Stimulated activated CD4-positive, alpha-beta T cell treated with anti-CD3 and anti-CD28 coated beads, Interleukin-12 subunit alpha, Interleukin-12 subunit beta, amount 100 ng/mL, for 4 hours (primary cell): ENCODE results near the gene FOSL1.
A peak's percentile ranks its signal among the peaks of the same experiment; 100 is the strongest.
"Not testable (repeated sequence)": the region's sequence is repeated elsewhere in the genome, so short reads cannot be mapped to it uniquely, and the experiment has no call there.

ENCODE experiments used
- DNase-seq: peaks from one replicate; pipeline ENCODE4 v3.0.0-alpha.2; 2020

The FOSL1 gene

DNA sequence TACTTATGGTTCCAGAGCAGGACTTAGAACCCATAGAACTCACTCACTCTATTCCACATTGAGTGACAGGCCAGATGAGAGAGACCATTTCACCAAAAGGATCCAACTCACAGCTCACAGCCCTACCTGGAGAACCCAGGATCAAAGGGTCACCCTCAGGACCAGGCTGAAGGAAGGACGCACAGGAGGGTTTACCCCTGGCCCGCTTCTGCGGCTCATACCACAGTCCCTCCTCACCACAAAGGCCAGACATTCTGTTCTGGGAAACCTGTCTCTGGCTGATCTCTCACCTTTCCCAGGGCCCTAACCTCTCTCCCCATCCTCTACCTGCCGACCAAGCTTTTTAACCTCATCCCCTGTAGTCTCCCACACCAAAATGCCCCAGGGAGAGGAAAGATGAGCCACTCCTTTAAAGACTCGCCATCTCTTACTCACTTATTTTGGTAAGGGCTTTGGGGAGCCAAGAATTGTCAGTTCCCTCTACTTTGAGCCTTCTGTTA, 4.7 kb downstream of the FOSL1 start:
- DNase-seq = no peak

DNA sequence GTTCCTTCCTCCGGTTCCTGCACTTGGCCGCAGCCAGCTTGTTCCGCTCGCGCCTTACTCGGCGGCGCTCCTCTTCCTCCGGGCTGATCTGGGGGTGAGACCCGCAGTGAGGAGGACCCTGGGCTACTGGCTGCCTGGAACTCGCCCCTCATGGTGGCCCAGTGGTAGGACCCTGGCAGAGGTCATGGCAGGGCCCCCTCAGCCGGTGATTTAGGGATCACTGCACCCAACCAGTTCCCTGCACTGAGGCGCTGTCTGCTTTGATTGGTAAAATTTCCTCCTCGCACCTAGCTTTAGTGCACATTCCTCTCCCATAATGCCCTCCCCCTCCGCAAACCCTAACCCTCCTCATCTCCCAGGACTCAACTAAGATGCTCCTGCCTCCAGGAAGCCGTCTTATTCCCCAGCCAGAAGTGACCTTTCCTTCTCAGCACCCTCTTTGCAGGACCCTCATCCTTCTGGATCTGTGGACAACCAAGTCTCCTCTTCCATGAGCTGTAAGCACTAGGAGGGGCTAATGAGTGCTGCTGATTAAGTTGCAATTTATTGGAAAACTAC, 6.1 kb downstream of the FOSL1 start:
- DNase-seq = no peak

DNA sequence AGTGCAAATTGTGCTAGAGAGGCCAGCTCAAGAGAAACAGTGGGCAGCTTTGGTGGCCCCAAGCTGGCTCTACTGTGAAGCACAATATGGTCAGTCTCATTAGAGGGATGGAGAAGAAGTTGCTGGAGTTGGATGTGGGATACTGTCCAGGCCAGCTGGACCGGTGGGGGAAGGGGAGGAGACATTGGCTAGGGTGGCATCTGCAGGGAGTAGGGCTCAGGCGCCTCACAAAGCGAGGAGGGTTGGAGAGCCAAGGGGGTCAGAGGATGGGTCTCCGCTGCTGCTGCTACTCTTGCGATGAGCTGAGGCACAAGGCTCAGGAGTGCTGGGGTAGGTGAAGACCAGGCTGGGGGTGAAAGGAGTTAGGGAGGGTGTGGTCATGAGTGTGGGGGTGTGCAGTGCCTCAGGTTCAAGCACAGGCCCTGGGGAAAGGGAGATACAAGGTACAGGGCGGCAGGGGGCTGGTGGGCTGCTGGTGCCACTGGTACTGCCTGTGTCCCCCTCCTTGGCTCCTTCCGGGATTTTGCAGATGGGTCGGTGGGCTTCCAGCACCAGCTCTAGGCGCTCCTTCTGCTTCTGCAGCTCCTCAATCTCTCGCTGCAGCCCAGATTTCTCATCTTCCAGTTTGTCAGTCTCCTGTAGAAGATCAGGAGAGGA, 7.4 kb downstream of the FOSL1 start:
- no peak for DNase-seq

DNA sequence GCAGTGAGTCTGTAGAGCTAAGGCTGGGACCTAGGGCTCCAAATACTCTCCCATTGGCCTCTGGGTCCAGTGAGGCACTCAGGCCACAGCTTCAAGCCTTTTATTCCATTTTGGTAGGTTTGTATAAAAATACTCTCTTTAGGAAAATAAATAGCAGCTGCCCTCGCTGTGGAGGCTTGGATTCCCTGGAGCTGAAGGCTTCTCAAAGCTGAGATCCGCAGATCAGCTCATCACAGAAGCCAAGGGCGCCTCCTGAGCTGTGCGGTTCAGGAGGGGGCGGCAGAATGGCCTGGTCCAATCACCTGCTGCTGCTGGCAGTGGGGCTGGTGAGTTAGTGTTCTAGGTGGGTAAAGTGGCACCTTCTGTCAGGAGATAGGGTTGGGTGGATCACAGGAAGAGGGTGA, 8.0 kb downstream of the FOSL1 start:
- not testable (repeated sequence) for DNase-seq

DNA sequence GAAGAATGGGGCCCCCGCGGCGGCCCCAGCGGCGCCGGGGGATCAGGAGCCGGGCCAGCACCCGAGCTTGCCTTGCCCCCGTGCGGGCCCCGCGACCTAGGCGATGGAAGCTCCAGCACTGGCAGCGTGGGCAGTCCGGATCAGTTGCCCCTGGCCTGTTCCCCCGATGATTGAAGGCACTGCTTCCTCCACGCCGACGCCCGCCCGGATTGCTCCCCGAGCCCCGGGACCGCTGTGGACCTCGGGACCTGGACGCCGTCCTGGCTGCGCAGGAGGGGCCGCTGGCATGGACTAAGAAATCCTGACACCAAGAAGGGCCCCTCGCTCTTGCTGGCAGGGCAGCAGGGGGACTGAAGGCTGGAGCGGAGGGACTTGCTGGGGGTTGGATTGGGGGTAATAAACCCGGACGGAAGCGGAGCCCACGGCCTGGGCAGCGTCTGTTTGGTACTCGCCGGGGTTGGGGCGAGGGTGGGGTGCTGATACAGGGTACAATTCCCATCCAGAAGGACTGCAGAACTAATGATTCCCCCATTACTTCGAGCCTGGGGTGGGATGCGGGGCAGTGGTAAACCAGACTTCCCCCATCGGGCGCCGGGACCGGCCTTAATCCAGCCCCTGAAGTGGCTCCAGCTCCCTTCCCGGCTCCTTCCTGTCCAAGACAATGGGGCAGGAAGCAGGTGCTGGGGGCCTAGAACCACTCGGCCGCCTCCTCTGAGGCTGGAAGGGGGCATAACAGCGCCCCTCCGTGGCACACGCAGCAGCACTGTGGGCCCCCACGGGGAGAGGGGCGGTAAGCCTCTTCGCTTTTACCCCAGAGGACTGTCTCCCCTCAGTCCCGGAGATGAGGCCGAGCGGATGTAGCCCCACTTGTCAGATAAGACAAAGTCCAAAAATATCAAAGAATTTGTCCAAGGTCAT, 8.7 kb downstream of the FOSL1 start:
- peak; percentile 38 for DNase-seq

DNA sequence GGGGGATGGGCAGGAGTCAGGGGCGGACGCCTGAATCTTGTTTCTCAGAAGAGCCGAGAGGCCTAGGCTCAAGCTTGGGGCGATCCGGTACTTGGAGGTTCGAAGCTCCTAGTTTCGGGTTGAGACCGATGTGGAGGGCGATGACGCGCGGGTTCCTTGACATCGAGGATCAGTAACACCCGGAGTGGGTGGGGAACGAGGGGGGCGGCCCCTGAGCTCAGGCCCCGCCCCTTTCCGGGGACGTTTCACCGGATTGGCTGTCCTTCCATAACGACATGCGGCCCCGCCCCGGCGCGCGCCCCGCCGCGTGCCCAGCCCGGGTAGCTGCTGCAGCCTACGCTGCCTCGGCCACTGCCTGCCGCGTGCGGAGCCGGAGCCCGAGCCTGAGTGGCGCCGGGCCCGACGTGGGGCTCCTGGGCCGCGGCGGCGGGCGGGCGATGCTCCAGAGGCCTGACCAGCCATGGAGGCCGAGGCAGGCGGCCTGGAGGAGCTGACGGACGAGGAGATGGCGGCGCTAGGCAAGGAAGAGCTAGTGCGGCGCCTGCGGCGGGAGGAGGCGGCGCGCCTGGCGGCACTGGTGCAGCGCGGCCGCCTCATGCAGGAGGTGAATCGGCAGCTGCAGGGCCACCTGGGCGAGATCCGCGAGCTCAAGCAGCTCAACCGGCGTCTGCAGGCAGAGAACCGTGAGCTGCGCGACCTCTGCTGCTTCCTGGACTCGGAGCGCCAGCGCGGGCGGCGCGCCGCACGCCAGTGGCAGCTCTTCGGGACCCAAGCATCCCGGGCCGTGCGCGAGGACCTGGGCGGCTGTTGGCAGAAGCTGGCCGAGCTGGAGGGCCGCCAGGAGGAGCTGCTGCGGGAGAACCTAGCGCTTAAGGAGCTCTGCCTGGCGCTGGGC, 9.6 kb downstream of the FOSL1 start, which contains the start of gene CCDC85B:
TSS of gene CCDC85B (plus strand) at position 350 of the 895 bp plus-strand sequence. CDS start at position 461, 111 bp downstream.
- peak; percentile 99 for DNase-seq

DNA sequence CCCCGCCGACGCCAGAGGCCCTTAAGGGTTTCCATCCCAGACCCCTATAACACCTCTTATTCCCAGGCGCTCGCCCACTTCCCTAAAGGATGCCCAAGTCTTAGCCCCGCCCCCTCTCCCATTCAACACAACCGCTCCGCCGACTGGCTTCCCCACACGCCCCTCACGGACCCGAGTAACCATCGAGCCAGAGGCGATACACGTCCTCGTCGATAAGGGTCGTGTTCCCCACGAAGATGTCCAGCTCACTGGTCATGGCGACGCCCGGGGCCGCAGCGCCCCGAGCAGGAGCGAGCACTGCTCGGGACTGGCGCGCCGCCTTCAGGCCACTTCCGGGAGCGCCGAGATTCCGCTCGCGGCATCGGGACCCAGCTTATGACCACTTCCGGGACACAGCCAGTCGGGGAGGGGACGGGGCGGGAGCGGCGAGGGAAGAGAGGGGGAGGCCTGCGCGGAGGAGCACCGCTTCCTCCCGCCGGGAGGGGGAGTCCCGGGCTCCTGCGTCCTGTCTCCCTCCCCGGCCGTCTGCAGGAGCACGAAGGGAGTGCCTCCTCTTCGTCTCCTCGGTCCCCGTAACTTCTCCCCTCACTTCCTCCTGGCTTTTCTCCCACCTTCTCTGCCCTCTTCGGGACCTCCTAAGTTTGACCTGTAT, 11.9 kb downstream of the FOSL1 start, which contains the start of gene FIBP:
TSS of gene FIBP (minus strand) at position 309 of the 652 bp plus-strand sequence. CDS start at position 256, 53 bp downstream.
- peak; percentile 94 for DNase-seq

DNA sequence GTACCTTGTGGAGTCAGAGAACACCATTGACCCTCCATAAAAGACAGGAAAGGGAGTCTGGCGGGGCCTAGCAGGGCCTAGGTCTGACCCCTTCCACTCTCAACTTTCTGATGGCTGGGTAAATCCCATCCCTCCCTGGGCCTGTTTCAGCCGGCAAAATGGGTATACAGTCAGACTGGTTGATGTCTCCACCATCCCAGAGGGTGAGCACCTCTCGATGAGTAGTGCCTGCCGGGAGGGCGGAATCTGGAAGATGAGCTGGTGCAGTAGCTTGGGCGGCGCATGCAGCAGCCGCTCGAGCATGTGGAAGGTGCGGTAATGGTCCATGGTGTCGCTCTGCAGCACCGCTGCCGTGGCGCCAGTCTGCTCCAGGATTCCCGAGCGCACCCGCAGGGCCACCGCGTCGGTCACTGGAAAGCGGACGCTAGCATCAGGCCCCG, 12.4 kb downstream of the FOSL1 start:
- DNase-seq = no peak

DNA sequence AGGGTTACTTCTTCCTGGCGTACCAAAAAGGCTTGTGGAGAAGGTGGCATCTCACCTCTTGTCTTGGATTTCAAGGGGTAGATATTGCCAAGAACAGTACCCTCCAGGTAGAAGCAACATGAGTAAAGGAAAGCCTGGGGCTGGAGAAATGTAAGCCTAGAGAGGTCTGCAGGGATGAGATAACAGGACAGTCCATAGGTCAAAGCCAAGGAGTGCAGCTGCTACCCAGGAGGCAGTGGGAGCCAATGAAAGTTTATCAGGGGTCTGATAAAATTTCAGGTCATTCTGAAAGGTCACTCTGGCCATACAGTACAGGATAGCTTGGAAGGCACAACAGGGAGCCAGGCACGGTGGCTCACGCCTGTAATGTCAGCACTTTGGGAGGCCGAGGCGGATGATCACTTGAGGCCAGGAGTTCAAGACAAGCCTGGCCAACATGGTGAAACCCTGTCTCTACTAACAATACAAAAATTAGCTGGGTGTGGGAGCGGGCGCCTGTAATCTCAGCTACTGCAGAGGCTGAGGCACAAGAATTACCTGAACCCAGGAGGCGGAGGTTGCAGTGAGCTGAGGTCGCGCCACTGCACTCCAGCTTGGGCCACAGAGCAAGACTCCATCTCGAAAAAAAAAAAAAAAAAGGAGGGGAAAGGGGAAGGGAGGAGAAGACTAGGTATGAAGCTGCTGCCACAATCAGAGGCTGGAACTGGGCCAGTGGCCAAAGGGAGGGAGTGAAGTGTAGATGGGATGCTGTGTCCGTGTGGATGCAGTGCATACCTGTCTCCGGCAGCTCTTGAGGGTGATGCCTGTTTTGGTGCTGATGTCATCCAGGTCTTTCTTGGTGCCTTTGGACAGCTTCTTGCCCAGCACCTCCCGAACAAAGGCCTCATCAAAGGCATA, 13.1 kb downstream of the FOSL1 start:
- no peak for DNase-seq

DNA sequence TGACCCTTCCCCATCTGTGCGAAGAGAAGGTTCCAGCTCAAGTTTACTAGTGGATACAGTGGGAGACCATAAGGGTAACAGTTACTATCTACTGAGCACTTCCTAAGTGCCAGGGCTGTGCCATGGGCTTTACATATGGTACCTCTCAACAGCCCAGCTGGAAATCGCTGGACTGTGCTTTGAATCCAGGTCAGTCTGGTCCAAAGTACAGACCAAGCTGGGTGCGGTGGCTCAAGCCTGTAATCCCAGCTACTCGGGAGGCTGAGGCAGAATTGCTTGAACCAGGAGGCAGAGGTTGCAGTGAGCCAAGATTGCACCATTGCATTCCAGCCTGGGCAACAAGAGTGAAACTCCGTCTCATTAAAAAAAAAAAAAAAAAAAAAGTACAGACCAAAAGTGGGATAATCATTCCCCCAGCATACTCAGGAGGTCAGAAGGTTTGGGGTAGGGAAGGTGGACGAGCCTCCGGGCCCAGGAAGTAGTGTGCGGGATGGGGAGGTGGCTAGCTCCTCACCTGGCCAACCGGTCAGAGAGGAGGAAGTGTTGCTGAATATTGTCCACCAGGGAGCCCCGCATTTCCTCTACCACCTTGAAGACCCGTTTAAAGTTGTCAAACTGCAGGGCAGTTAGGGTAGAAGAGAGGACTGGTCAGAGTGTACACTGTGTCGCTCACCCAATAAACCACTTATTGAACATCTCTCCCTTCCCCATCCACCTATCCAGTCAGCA, 14.2 kb downstream of the FOSL1 start:
- DNase-seq = no peak

DNA sequence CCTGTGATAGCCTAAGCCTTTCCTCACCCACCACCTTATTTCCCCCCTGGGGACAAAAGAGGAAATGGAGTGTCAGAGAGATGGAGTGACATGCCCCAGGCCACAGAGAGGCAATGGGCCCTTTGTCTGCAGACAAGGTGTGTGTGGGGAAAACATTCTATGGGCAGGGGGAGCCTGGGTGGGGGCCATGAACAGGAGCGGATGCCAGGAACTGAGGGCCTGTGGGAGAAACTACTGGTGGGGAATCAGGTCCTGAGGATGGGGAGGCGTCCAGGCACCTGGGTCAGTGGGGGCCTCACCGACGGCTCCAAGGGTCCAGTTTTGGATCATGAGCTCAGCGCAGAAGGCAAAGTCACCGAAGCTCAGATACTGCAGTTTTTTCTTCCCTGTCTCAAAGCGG, 15.0 kb downstream of the FOSL1 start:
- DNase-seq = no peak

DNA sequence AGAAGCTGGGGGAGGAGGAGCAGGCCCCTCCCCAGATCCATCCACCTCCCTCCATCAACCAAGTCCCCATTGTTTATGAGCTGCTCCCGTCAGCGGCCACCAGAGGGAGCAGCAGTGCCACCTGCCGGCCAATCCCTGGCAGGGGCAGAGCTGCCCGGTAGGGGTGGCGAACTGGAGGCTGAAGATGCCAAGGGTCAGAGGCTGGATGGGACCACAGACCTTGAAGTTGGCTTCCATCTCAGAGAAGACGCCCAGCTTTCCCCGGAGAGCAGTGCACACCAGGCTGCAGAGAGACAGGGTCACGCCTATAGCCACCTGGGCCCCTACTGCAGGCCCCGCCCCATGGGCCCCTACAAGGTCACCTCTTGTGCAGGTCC, 15.5 kb downstream of the FOSL1 start:
- peak; percentile 81 for DNase-seq

DNA sequence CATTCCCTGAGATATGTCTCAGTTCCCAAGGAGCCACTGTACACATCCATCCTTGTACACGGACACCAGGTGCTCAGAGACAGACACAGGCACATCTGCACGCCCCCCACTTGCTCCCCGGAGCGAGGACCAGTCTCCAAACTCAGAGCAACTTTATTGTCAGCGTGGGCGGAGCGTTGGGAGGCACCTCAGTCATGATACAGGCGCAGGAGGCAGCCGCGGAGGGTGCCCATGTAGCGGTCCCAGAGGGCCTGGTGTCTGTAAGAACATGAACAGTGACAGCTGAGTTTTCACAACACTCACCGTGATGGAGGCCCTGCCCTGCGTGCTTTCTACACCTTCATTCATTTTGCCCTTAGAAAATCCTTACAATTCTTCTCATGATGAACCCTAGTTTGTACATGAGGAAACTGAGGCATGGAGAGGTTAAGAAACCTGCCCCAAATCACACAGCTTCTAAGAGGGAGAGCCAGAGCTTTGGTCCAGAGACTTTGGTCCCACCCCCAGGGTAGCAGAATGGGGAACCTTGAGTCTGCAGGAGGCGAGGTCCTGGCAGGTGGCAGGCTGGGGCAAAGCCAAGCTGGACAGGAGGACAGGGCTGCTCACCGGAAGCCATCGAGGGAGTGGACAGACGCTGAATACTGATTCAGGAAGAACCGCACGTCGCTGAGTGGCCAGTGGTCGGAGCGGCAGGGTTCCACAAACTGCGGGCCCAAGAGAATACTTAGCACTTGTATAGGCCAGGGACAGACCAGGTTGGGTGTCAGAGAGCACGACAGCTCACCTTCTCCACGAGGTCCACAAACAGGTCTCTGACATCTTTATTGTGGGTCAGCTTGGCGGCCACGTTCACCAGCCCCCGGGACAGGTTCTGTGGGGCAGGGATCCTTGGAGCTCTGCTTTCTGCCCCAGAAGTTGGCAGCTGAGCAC, 16.1 kb downstream of the FOSL1 start:
- DNase-seq = no peak

DNA sequence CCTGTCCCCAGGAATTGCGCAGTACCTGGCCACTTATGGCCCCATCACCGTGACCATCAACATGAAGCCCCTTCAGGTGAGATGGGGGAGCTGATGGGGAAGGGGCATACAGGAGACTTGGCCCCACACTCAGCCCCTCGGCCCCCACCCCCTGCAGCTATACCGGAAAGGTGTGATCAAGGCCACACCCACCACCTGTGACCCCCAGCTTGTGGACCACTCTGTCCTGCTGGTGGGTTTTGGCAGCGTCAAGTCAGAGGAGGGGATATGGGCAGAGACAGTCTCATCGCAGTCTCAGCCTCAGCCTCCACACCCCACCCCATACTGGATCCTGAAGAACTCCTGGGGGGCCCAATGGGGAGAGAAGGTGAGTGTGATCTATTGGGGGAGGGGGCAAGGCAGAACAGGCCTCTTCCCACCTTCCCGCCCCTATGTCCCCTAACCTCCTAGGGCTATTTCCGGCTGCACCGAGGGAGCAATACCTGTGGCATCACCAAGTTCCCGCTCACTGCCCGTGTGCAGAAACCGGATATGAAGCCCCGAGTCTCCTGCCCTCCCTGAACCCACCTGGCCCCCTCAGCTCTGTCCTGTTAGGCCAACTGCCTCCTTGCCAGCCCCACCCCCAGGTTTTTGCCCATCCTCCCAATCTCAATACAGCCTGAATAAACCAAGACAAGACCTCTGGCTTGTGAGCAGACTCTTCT, 17.0 kb downstream of the FOSL1 start:
- DNase-seq = no peak

DNA sequence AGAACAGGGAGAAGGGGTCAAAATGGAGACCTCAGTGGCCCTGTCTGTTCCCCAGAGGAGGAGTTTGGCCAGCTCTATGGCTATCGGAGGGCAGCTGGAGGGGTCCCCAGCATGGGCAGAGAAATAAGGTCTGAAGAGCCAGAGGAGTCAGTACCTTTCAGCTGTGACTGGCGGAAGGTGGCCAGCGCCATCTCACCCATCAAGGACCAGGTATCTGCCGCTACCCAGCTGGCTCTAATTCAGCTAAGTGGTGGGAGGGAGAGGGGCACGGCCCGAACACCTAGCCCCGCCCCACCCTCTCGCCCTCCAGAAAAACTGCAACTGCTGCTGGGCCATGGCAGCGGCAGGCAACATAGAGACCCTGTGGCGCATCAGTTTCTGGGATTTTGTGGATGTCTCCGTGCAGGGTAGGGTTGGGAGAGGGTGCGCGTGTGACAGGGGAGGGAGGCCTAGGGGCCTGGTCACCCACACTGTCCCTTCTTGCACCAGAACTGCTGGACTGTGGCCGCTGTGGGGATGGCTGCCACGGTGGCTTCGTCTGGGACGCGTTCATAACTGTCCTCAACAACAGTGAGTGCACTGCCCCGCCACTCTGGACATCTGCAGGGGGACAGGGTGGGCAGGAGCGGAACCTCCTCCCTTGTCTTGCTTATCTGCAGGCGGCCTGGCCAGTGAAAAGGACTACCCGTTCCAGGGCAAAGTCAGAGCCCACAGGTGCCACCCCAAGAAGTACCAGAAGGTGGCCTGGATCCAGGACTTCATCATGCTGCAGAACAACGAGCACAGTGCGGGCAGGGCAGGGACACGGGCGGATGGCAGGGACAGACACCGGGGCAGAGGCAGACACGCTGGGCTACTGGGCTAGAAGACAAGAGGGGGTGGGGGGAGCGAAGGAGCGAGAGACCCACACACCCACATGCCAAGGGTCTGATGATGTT, 17.8 kb downstream of the FOSL1 start:
- DNase-seq = no peak

DNA sequence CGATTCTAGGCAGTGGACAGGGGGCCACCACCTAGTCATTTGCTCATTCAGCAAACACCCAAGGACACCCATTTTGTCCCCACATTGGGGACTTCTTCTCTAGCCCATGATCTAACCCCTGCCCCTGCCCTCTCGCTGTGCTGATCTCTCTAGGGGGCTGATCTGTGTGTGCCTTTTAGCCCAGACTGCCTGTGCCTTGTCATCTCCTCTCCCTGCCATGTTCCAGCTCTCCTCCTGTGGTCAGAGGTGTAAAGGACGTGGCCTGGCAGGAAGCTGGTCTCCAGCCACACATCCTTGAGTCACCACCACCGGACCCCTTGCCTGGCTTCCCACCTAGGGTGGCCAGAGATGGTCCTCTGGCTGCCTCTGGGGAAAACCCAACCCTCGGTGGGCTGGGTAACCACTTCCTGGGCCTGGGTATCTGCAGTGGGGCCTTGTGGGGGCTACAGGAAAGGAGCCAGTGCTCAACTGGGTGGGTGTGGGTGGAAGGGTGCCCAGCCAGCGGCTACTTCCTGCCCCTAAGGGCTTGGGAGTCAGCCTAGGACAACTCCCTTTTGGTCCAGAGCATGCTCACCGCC, 19.3 kb downstream of the FOSL1 start:
- DNase-seq = no peak

DNA sequence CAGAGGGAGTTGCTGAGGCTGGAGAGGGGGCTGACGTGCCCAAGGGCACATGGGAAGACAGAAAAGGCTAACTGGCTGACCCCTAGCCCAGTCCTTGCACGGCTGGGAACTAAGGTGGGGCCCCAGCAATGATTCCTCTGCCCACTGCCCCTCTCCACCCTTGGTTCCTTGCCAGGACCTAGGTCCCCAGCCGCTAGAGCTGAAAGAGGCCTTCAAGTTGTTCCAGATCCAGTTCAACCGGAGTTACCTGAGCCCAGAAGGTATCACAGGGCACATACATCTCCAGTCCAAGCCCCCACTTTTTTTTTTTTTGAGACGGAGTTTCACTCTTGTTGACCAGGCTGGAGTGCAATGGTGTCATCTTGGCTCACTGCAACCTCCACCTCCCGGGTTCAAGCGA, 20.2 kb downstream of the FOSL1 start:
- DNase-seq = no peak
